Heart left ventricle (tissue), 13 donors: ENCODE results near the gene SELENOO.

Source experiments
- POLR2A ChIP-seq, 2 donors: fragments of 450-650 bp; IDR thresholded peaks; one replicate each; pipeline ENCODE4 v1.6.1; 2017; ENCODE audit warnings: antibody characterized with exemption in 2 of 2, mild to moderate bottlenecking in 2 of 2, moderate library complexity in 2 of 2
- TF ChIP-seq, protein P1 (sequence below), 12 donors: fragments of 200-600 bp; sonication (generic) in 4 of 12; IDR thresholded peaks; one replicate each; pipeline versions ENCODE4 v1.5.0 to v1.8.0; 2018 to 2022; ENCODE audit warnings: antibody characterized with exemption in 12 of 12, mild to moderate bottlenecking in 5 of 12
- donor health status: ischemic (EF 13 %, LVEDD 7.1; RV severe dilation, severe dysfunction).
- donor health status: DM: no; HTN: yes; CAD: no.
- donor health status: DM: no; HTN: no; CAD: no.
- donor health status: ischemic (EF 25% LVEDD 6.9; RV normal size, moderate dysfunction).
- donor health status: ischemic (EF 25% LVEDD 5.7; RV mildly dilated, moderate dysfunction).
- donor health status: ischemic (EF 35%, LVEDD 5.7; RV mildly dilated, moderate dysfunction).
- donor health status: nonischemic (EF 11% LVEDD 7.7; RV severe dilation, severe dysfunction).
- donor health status: DM: yes; HTN: yes; CAD: no.
- donor health status: PGD.
- donor health status: ischemic (EF 29% LVEDD 5.4; RV normal size, mild dysfunction).
- donor health status: nonischemic (EF 23%, LVEDD 6.1; RV moderate dilation, normal function).

DNA sequence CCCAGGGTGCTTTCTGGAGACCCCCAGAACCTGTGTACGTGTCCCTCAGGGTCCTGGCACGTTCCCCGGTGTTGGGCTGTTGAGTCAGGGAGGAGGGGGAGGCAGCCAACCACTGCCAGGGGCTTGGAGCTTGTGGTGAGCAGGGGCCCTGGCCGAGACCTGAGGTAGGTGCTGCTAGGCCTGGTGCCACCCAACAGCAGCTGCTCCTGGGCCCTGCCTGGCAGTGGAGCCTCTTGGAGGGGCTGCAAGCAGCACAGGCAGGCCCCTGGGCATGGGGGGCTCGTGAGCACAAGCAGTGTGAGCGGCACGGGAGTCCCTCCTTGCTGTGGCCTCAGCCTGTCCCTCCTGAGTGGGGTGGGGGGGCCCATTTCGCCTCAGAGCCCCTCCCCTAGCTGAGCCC lies 7.2 kb upstream of the SELENOO start:
- TF ChIP-seq, protein P1, sequence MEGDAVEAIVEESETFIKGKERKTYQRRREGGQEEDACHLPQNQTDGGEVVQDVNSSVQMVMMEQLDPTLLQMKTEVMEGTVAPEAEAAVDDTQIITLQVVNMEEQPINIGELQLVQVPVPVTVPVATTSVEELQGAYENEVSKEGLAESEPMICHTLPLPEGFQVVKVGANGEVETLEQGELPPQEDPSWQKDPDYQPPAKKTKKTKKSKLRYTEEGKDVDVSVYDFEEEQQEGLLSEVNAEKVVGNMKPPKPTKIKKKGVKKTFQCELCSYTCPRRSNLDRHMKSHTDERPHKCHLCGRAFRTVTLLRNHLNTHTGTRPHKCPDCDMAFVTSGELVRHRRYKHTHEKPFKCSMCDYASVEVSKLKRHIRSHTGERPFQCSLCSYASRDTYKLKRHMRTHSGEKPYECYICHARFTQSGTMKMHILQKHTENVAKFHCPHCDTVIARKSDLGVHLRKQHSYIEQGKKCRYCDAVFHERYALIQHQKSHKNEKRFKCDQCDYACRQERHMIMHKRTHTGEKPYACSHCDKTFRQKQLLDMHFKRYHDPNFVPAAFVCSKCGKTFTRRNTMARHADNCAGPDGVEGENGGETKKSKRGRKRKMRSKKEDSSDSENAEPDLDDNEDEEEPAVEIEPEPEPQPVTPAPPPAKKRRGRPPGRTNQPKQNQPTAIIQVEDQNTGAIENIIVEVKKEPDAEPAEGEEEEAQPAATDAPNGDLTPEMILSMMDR (IDR thresholded peaks at IDR 0.05), result no peak
- no peak for TF ChIP-seq POLR2A (IDR thresholded peaks at IDR 0.05)
